NCI-H1417 treated with DMSO at 0.1 percent for 48 hours (cell line): Measurements from ENCODE around the gene LDLRAD4.
"Not testable (repeated sequence)": the region's sequence is repeated elsewhere in the genome, so short reads cannot be mapped to it uniquely, and the experiment has no call there.

ENCODE experiments used
- DNase-seq: peaks from one replicate; lab custom pipeline; 2025; lab: John Stamatoyannopoulos, UW

LDLRAD4 gene

DNA sequence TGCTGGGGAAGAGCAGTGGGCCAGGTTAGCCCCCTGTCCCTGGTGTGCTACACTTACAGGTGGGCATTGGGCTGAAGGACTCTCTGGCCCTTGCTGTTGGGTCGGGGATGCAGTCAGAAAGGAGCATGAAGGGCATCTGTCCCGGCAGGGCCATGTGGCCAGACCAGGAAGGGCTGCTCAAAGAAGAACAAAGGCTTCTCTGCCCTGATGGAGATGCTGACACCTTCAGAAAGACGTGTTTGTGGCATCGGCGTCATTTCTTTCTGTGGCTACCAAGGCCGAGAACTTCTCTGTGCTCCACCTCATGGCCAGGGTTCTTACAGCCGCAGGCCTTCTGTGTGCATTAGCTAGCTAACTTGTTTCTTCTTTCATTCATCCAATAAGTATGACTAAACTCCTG lies 268.7 kb downstream of the LDLRAD4 start:
- no peak for DNase-seq

DNA sequence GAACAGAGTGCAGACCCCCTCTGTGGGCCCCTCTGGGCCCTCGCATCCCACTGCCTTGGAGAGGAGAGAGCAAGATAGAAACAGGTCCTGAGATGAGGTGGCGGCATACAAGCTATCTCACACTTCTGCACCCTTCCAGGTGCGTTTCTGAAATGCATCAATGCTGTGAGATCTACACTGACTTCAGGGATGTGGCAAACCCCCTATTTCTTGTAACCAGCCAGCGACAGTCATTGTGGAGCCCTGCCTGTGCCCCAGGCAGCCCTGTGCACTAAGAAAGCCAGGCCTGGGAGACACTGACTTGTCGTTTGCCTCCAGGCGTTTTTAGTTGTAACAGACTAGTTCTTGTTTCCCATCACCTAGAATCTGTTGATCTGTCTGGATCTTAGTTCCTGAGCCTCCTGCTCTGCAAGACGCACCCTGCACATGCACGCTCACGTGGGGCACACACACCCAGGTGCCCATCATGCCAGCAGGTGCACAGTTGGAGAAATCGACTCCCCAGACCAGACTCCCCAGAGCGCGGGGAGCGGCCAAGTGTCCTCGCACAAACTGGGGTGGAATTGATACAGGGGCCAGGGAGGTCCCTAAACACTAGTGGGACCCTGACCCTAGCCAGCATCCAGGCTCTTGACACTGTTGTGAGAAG lies 269.8 kb downstream of the LDLRAD4 start:
- no peak for DNase-seq

DNA sequence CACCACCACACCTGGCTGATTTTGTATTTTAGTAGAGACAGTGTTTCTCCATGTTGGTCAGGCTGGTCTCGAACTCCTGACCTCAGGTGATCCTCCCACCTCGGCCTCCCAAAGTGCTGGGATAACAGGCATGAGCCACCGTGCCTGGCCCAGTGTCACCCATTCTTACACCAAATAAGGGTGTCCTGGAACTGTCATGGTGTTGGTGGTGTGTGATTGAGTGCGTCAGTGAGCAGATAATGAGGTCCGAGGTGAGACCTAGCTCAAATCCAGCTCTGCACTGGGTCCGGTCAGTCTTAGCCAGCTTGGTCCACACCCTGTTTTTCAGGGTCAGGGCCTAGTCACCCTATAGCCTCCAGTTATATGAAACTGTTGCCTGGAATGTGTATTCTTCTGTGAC lies 270.7 kb downstream of the LDLRAD4 start:
- DNase-seq: not testable (repeated sequence)

DNA sequence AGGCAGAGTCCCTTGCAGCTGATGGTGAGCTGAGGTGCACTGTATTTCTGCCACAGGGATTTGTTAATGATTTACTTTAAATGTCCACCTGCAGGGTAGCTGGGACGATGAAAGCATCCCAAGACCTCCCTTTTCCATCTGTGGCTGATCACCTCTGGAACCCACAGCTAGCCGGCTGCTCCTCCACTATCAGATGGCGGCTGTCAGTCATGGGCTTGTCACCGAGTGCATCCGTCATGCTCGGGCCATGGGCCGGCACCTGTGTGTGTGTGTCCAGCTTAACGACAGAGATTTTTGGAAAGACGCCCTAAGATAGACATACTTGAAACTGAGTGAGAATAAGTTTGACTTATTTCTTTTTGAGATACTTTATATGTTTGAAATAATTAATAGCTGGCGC lies 272.6 kb downstream of the LDLRAD4 start:
- DNase-seq: no peak

DNA sequence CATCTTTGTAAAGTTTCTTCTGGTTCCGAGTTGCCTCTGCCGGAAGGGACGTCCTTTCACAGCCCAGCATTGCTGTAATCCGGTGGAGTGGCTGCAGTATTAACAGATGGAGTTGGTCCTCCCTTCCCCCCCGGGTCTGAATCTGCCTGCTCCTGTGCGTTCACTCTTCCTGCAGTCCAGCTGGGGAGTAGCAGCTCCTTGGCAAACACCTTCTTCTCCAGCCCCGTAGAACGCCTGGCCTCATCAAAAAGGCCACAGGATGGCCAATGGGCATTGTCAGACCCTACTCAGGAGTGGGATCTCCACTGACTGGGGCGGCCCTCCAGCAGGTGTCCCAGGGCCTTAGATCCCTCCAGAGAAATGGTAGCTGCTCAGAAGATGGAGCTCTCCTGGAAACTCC lies 273.8 kb downstream of the LDLRAD4 start:
- no peak for DNase-seq

DNA sequence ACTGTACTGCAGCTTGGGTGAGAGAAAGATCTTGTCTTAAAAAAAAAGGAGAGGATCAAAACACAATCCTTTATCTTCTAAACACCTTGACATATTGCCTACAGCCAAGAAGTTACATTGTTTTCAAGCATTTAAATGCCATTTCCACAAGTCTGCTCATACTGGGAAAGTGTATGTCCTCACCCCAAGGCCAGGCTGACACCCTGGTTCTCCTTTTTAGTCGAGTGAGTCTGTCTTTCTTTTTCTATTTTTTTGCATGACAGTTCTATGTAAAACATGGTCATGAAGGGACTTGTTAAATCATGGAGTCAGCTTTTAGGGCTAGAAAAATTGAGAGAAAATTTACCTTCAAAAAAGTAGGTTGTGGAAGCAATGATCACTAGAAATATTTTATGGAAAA lies 274.5 kb downstream of the LDLRAD4 start:
- DNase-seq: no peak

DNA sequence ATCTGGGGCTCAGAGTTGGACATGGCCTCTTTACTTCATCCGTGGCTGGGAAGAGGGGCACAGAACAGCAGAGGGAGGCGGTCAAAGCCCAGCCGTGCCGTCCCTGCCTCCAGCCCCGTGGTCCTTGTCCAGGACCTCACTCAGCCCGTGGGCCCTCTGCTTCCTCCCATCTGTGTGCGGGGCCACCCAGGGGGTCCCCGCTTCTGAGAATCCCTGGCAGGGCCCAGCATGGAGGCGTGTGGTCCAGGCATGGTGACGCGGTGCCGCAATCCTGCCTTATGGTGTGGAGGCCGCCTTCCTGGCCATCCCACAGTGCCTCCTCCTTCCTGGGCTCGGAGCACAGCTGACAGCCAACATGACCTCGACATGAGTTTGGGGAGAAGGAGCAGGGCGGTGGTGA lies 275.2 kb downstream of the LDLRAD4 start:
- DNase-seq: no peak

DNA sequence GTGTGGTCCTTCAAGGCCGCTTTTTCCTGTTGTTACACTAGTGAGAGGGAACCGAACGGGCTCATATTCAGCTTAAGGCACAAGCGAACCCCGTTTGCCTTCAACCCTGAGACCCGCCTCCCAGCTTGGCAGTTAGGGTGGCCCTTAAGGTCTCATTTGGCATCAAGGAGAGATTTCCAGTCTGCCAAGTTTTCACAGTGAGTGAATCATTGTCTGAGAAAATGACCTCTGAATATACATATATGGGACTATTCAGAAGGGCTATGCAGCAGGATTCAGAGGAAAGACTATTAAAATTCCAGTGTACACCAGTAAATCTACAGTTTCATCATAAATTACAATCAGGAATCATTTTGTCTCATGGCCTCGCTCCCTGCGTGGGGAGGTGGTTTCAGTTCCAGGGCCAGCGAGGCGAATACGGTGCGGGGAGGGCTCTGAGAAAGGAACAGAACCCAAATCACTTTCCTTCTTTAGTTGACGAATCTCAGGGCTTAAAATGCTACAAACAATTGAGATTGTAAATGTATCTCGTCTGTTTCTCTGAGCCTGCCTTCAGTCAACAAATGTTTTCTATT lies 276.4 kb downstream of the LDLRAD4 start:
- no peak for DNase-seq

DNA sequence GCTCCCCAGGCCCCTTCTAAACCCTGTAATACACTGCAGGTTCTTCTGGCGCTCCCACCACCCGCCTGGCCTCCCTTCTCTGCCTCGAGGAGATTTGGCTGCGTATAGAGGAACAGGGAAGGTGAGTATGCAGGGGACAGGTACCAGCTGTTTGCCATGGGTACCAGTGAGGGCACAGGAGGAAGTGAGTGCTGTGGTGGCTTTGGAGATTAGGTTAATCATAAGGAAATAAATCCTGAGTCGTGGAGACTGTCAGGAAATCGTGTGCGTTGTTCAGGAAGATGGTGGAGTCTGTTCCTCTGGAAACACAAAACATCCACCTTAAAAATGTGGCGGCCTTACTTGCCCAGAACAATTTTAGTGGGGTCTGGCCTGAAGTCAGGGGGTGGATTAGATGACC lies 277.4 kb downstream of the LDLRAD4 start:
- no peak for DNase-seq

DNA sequence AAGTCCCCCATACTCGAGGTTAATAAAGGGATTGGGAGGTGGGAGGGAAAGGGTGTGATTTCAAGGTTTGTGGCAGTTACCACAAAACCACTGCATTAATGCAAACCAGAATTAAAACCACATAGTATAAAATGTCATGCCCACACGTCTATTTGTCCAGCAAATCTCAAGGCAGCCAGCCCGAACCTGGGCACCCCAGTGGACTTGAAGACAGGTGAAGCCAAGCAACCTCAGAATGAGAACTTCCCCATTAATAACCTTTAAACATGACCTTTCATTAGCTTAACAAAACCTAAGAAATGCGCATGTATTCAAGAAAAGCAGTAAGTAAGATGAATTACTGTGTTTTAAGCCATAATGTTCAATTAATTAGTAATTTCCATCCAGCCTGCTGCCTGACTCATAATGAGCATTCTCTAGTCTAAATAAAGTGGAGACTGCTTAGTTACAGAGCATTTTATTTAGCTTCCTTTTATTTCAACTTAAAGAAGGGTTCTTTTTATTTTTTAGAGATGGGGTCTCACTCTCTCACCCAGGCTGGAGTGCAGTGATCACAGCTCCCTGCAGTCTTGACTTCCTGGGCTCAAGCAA lies 278.2 kb downstream of the LDLRAD4 start:
- DNase-seq: no peak

DNA sequence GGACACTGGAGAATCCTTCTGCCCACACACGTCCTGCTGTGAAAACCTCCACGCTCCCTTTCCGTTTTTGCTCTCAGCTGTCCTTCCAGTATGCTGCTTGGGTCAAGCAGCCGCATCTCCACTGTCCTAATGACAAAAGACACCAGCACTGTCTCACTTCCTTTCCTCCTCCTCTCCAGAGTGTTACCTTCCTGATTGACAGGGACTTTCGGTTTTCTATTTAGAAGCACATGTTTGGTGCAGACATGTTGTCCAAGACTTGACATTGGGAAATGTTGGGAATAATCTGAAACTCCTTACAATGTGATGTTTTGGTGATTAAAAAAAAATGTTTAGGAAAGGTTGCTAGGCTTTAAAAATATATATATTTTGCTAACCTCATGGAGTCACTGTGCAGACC lies 281.2 kb downstream of the LDLRAD4 start:
- DNase-seq: no peak

DNA sequence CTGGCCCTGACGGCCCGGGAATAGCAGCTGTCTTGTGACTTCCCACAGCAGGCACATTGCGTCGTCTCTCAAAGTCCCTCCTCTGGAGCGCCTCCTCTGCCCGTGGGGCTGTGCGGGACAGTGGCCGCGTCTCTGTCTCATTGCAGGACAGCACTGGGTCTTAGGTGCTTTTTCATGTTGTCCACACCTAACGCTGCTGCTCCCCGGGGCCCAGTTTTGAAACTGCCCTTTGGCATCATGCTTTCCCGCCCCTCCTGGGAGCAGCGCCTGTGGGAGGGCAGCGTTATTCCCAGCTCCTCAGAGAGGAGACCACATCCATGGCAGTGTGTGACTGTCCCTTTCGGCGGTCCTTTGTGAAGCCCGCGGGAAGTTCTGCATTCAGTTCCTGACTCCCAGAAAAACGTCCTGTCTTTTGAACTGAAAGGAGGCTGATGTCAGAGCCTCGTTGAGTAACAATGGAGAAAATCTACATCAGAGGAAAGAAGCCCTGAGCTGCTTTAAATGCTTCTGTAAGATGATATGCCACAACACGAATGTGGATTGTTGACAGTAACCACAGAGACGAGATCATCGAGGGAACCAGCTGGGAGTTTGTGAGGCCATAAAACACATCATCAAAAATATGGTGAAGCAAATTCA lies 281.8 kb downstream of the LDLRAD4 start:
- DNase-seq: no peak

DNA sequence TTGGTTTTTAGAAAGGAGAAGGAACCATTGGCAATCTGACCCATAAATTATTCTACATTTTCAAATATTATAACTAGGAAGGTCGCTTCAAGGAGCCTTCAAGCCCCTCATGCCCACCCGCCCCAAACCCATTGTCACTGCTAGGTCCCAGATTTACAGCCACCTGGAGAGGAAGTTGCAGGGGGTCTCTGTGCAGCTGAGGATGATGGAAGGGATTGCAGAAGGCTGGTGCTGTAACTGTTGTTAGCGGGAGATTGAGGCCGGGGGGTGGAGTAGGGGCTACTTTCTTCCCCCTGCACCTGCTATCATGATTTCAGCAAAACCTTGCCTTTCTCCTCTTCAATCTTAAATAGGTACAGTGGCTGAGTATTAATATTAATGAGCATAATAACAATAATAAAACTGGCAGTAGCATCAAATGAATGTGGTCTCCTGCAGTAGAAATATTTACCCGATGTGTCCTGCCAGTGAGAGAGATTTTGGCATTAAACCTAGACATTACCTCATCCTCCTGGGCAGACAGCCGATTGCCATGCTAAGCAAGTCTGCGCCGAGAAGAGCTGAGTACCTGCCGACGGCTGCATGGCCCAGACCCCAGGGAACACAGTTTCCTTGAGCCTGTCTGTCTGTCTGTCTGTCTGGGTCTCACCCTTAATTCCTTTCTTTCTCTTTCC lies 282.4 kb downstream of the LDLRAD4 start:
- DNase-seq: peak; percentile 26

DNA sequence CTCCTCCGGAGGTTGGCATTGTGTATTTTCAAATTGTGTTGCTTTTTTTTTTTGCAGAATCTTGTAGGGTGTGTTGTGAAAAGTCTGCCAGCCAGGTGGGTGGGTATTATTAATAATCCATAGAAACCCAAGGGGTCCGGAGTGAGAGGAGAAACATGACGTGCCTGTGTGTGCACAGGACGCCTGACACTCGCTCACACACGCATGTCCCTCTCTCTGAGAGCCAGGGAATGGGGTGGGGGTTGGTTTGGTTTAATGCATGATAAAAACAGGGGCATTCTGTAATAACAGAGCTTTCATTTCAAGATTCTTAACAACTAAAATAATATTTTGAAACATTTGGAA lies 283.0 kb downstream of the LDLRAD4 start:
- DNase-seq: no peak

DNA sequence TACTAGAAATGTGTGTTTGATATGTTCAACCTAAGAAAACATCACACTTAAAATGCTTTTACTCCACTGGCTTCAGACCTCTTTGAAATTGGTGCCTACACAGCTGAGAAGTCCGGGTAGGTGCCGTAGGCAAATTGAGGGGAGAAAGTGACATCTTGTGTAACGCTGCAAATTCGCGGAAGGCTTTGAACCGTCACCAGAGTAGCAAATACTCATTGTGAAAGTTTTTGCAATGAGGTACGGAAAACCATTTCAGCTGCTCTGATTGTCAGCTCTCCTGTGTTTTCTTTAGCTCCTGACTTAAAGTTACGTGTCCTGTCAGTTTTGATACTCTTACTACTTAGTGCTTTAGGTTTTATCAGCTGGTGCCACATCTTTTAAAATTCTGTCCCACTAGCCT lies 283.3 kb downstream of the LDLRAD4 start:
- DNase-seq: no peak

DNA sequence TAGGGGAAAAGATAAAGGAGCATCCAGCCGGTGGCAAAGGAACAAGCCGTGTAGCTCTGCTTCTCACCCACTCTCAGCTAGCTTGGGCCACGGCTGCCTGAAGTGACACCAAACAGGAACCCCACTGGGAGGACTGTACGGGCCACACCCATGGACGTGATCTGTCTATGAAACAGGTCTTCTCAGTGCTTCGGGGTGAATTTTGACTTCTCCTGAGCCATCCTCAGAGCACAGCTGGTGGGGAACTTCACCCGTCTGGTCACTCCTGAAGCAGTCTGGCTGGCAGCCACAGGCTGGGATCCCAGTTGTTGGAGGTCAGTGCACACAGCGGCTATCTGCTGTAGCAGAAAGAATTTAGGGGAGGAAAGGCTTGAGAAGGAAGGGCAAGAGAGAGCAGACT lies 284.0 kb downstream of the LDLRAD4 start:
- no peak for DNase-seq

DNA sequence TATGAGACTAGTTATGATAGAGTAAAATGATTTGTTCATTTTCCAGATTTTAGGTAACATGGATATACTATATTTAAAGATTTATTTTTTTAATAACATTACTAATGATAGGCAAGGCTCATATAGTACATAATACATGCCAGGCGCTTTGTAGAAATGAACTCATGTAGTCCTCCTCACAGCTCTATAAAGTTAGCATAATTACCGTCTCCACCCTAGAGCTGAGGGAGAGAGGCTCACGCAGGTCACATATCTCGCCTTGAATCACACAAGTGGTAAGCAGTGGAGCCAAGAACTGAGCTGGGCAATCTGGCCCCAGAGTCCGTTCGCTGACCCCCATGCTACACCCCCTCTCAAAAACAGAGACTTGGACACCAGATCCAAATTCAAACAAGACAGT lies 285.3 kb downstream of the LDLRAD4 start:
- DNase-seq: no peak

DNA sequence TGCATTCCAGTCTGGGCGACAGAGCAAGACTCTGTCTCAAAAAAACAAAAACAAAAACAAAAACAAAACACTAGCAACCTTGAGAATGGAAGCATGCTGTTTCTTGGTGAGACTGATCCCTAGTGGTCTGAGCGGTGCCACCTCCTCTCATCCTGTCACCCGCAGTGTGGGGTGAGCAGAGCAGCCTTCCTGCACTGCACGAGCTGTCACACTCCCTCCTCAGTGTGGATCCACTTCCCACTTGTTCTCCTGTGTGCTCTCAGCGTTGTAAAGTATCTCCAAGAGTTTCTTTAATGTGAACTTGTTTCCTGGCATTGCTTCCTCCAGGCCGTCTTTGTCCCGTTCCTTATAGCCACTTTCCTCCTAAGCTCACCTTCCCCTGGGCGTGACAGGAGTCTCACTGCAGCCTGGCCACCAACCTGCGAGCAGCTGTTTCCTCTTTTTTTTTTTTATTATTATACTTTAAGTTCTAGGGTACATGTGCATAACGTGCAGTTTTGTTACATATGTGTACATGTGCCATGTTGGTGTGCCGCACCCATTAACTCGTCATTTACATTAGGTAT lies 287.3 kb downstream of the LDLRAD4 start:
- no peak for DNase-seq

DNA sequence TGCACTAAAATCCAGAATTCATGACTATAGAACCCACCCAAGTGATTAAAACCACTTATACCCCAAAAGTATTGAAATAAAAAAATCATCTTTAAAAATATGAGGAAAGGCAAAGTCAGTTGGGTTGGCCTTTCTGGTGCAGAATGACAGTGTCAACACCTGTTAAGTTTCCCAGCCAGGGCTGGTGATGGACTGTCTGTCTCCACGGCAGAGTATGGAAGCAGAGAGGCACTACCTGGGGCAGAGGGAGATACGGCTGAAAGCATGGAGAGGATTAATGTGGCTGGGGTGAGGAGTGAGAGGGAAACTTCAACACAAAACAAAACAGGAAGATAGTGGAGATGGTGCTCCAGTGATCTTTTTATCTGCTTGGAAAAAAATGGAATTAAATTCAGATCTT lies 292.0 kb downstream of the LDLRAD4 start:
- DNase-seq: no peak

DNA sequence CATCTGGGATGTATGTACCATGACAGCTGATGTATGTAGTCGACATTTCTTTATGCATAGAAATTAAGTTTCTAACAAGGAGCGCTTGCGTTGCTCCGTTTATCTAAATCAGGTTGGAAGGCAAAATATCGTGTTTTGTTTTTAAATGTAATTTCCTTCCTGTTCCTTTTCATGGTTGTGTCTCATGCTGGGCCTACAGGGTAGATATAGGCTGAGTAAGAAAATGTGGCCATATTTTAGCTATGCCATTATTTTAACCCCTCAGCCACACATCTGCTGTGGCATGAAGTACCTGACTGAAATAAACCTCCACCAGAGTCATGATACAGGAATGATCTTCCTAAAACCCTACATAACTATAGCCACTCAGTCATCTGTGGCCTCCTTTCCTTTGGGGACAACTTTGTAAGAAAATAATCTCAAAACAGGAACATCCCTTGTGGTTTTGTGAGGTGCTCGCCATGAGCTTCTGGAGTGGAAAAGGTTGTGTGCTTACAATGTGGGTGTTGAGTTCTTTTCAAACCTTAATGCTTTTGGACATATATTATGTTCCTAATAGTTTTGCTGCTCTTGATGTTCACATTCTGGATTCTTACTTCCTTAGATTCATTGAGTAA lies 293.5 kb downstream of the LDLRAD4 start:
- no peak for DNase-seq

DNA sequence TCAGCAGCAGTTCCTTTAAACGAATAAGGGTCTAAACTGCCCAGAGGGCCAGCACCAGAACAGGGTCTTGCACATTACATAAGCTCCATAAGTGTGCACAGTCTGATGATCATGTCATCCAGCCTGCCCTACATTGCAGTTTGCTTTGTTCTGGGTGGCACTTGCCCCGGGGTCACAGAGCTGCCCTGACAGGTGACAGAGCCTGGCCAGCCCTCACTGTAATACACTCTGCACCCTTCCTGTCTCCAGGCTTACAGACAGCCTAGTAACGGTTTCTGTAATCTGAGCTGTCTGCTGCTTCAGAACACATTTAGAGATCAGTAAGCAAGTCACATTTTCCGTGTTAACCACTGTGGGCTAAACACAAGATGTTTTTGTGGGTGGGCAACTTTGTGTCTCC lies 294.5 kb downstream of the LDLRAD4 start:
- no peak for DNase-seq

DNA sequence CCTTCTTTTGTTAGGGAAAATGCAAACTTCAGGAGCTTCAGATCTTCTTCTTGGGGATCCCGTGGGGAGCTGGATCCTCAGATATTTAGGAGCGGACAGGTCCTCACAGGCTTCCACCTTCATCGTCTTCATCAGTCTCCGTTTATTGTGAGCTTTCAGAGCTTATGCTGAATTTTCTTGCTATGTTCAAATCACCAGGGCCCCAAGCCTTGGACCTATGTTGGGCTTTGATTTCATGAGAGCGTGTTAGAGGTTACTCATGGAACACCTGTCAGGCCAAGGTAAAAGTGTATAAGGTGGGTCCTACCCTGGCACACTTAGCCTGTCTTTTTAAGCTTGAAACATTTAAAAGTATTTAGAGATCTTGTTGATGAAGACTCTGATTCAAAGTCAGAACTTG lies 294.9 kb downstream of the LDLRAD4 start:
- DNase-seq: no peak
